GM19324 (cell line): ENCODE measurements around the gene DPYSL4.
"Not testable (repeated sequence)": the region's sequence is repeated elsewhere in the genome, so short reads cannot be mapped to it uniquely, and the experiment has no call there.

Experiments used
- ATAC-seq: cut with Tn5 transposase; IDR thresholded peaks from one replicate; pipeline ENCODE4 v1.9.1; 2021; ENCODE audit warnings: mild to moderate bottlenecking, moderate library complexity; ENCODE audit not compliant: unreplicated experiment, low FRiP score

The DPYSL4 gene

DNA sequence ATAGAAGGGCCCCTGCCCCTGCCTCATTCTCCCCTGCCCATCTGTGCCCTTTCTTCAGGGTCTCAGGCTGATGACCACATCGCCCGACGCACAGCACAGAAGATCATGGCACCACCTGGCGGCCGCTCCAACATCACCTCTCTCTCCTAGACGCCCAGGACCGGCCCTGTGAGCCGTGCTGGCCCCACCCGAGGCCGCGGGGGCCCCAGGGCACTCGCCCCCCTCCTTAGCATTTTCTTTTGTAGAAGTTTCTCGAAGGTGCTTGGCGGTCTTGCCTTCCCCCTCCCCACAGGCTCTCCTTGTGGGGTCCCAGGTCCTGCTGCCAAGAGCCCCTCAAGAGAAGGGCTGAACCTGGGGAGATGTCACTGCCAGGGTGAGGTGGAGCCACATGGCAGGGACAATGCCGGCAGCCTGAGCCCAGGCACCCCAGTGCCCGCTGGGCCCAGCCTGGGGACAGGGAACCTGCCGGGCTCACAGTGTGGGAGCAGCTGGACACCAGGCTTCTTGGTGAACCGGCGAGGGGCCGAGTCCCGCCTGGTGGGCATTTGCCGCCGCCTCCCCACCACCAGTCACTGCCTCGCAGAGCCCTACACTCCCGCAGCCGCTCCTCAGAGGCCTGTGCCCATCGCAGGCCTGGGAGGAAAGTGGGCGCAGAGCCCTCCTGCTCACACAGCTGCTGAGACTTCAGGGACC, 18.2 kb downstream of the DPYSL4 start:
- ATAC-seq: no peak

DNA sequence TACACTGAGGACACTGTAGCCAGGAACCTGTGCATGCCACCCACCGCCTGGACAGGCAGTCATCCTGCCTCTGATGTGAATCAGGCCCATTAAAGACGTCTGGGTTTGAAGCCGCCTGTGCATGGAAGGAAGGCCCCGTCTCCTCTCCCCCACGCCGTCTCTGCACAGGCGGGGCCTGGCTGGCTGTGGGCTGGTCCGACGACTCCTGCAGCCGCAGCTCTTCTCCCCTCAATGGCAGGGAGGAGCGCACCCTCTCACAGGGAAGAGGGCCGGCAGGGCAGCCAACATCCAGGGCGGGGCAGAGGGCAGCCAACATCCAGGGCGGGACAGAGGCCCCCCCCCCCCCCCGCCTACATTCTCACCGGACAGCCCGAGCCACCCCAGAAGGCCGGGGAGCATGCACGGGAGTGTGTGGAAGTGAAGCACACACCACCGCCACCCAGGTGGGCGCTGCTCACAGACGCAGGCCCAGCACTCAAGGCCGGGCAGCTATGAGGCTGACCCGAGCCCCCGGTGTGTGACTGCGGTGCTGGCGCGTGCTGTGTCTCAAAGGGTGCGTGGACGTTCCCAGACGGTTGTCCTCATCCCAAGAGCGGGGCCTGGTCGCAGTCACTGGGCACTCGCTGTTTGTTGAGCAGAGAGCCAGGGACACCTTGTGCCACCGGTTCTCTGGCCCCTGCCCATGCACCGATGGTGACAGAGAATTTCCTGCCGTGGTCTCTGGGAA, 19.1 kb downstream of the DPYSL4 start:
- no peak for ATAC-seq

DNA sequence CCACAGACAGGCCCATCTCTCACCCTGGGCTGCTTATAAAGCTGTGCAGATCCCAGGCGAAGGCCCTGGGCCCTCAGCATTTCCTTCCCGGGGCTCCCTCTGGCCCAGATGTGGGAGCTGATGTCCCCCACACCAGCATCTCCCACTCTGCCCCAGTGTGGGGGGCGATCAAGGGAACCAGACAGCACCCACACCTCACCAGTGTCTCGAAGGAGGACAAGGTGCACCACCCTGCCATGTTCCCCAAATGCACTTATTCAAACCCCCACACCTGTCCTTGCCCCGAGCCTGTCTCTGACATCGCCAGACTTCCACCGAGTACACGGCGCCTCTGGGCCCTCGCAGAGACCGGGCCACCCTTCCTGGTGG, 19.6 kb downstream of the DPYSL4 start:
- ATAC-seq: no peak

DNA sequence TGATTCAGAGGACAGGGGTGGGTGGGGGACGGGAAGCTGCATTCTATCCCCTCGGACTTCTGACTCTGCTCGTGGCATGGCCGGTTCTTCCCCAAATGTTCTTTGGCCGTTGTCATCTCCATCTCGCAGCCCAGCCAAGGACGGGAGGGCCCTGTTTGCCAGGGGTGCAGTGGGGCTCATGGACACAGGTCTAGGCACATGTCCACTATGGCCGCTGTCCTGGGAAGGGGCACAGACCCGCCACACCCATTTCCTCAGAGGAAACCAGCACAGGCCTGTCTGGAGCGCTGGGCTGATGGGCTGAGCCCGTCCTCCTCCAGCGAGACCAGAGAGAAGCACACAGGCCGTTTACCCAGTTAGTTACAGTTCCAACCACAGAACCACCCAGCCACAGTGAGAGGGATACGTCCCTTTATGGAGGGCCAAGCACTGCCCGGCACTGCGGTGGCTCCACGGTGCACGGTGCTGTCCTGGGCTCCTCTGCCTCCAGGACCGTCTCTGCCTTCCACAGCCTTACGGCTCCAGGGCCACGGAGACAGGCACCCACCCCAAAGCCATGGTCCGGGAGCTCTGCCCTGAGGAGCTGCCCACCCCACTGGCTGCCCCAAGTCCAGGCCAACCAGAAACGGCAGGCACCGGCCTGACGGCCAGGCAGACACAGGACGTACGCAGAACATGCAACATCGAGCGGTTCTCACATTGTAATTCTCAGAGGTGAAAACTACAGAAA, 20.2 kb downstream of the DPYSL4 start:
- ATAC-seq: no peak

DNA sequence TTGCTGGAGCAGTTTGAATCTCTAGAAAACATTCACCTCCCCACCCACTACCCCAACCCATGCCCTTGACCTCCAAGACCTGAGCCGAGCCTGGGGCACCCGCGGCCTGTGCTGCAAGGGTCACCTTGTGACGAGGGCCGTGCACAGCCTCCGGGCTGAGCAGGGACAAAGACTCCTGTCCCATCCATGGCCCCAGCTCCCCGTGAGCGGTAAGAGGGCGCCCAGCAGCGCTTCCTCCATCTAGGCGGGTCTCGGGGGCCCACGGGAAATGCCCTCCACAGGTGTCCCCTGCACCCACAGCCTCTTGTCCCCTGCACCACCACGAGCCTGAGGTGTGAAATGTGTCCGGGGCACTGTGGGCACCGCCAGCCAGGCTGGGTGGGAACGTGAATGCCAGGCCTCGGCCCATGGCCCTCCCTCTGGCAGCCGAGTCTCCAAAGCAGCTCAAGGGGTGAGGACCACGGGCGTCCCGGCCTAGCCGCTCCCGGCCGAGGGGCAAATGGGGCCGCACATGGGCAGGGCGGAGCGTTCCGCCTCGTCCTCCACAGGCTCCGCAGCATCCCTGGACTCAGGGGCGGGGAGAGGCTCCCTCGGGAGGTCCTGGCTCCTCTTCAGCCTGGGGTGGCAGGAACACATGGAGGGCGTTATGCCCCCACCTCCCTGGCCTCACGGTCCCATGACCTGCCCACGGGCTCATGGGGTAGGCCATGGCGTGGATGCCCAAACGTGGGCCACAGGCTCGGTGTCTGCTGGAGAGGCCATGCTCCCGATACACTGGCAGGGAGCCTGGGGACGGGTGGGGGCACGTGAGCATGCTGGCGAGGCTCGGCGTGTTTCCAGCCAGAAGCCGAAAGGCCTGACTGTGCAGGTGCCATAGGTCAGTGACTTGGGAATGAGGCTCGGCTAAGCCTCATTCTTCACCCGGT, 21.1 kb downstream of the DPYSL4 start:
- no peak for ATAC-seq

DNA sequence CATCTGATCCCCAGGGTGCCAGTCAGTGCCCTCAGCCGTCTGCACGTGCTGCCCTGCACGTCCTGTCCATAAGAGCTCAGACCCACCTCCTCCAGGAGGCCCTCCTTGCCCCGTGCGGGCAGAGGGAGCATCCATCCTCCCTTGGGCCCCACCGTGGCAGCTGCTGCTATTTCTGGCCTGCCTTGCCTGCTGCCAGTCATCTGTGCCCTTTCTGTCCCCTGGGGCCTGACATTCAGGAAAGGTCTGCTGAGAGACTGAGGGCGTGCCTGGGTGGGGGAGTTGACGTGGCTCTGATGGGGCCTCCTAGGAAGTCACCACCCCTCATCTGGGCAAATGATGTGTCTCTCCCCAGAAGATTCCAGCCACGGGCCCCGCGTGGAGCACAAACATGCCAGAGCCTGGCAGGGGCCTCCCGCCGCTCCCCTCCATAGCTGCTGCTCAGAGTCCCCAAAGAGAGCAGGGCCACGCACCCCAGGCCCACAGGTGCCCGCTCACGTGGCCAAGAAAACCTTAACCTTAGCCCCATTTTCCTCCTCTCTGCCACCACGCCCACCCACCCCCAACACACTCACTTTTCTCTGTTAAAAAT, 21.8 kb downstream of the DPYSL4 start:
- no peak for ATAC-seq

DNA sequence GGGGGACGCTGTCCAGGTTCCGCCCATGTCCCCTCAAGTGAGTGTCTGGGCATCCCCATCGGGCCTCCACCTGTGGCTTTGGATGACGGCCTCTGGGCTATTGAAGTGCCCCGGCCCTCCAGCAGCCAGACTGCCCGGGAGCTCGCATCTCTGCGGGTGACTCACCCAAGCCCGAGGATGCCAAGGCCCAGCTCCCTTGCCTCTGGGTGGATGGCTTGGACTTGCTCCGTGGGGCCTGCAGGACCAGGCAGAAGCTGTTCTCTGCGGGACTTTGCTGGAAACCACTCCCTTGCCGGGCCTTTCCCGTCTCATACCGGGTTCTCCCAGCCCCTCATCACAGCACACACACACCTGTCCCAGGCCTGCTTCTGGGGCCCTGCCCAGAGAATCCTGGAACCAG, 22.4 kb downstream of the DPYSL4 start:
- no peak for ATAC-seq

DNA sequence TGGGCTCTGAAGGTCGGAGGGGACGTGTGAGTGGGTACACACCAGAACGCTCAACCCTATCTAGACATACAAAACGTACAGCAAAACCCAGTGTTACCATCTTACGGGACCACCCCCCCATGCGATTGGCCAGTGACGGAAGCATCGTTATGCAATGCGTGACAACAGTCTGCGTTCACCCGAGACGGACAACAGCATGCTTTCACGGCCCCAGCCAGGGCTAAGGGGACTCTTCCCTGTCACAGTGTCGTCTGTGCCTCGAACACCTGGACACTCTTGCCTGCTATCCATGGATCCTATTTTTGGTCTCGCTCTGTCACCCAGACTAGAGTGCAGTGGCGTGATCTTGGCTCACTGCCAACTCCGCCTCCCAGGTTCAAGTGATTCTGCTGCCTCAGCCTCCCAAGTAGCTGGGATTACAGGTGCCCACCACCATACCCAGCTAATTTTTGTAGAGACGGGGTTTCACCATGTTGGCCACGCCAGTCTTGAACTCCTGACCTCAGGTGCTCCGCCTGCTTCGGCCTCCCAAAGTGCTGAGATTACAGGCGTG, 23.3 kb downstream of the DPYSL4 start:
- no peak for ATAC-seq

DNA sequence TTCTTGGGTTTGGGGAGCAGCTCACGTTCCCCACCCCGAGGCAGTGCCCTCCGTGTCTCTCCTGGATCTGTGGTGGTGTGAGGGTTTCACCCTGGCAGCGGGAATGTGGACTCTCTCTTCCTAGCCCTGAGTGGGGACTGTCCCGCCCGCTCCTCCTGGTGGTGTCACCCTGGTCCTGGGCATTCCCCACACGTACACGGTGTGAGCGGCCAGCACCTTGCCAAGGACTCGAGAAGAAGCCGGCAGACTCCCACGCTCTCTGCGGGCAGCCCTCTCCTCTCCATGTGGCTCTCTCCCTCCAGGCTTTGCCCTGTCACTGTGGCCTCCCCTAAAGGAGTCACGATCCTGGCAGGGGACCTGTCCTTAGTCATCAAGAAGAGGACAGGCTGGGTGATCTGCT, 24.0 kb downstream of the DPYSL4 start:
- no peak for ATAC-seq

DNA sequence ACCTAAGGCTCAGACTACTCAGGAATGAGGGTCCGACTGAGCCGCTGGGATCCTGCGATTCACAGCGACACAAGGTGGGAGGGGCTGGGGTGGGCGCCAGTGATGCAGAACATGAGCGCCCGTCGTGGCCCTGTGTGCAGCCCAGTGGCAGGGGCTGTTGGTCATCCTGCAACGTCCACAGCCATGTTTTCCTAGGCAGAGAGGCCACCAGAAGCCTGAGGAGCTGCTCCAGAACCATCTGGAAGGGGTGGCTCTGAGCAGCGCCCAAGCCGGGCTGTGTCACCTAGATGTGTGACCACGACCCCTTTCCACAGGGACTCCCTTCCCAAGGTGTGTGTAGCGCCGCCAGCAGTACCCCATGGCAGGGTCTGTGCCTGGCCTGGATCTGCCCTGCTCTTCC, 24.5 kb downstream of the DPYSL4 start:
- ATAC-seq: no peak

DNA sequence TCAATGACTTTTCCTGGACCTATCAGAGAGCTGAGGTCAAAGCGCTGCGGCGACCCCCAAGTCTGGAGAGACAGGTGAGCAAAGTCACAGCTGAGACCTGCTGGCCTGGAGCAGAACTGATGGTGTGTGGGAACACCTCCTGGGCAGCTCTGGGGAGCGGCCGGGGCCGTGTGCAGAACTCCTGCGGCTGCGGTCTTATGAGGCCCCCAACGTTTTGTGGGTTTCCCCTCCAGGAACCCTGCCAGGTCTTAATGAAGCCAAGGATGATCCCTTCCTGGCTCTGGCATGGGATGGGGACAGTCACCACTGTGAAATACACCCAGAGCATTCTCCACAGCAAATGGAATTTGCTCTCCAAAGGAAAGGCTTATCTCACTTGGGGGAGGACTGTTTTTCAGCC, 26.1 kb downstream of the DPYSL4 start:
- no peak for ATAC-seq

DNA sequence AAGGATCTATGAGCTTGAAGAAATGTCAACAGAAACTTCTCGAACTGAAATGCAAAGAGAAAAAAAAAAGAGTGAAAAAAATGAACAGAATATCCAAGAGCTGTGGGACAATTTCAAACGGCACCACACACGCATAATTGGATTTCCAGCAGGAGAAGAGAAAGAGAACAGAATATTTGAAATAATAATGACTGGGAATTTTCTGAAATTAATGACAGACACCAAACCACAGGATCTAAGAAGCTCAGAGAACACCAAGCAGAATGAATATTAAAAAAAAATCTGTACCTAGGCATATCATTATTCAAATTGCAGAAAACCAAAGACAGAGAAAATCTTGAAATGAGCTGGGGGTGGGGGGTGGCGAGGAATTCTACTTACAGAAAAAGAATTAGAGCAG, 27.2 kb downstream of the DPYSL4 start:
- no peak for ATAC-seq

DNA sequence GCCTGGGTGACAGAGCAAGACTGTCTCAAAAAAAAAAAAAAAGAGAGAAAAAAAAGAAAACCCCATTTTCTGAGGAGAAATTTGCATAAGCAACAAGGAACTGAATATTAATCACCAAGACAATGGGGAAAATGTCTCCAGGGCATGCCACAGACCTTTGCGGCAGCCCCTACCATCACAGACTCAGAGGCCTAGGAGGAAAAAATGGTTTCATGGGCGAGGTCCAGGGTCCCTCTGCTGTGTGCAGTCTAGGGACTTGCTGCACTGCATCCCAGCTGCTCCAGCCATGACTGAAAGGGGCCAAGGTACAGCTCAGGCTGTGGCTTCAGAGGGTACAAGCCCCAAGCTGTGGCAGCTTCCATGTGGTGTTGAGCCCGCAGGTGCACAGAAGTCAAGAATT, 29.7 kb downstream of the DPYSL4 start:
- ATAC-seq: not testable (repeated sequence)

DNA sequence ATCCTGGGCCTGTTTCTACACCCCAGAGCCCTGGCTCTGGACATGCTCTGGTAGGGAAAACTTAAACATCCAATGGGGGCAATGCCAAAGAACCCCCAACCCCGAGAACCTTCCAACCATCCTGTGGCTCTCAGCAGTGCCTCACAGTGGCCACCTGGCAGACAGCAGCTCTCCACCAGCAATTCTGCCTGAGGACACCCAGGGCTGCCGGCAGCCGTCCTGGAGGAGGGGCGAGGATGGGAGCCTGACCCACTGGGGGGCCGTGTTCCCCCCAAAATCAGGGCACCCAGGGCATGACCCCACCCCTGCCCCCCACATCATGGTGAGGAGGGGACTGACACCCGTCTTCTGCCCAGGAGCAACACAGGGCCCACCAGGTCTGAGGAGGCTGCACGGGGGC, 32.7 kb downstream of the DPYSL4 start:
- ATAC-seq: no peak

DNA sequence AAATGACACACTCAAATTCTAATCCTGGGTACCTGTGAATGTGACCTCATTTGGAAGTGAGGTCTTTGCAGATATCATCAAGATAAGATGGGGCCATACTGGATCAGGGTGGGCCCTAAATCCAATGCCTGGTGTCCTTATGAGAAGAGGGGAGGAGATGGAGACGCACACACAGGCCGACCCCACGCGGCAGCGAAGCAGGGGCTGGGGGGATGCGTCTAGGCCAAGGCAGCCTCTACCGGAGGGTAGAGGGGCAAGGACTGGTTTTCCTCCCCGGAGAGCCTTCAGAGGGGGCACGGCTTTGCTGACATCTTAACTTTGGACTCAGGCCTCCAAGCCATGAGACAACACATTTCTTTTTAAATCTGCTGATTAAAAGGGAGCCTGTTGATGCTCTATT, 33.3 kb downstream of the DPYSL4 start:
- no peak for ATAC-seq

DNA sequence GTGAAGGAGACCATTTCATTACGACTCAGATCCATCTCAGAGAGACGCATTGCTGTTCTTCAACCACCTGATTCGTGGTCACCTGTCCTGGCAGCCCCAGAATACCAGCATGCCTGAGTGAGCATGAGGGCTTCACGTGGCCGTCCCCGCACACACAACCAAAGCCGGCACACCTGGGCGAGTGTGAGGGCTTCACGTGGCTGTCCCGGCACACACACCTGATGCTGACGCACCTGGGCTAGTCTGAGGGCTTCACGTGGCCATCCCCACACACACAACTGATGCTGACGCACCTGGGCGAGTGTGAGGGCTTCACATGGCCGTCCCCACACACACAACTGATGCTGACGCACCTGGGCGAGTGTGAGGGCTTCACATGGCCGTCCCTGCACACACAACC, 34.2 kb downstream of the DPYSL4 start:
- ATAC-seq: not testable (repeated sequence)

DNA sequence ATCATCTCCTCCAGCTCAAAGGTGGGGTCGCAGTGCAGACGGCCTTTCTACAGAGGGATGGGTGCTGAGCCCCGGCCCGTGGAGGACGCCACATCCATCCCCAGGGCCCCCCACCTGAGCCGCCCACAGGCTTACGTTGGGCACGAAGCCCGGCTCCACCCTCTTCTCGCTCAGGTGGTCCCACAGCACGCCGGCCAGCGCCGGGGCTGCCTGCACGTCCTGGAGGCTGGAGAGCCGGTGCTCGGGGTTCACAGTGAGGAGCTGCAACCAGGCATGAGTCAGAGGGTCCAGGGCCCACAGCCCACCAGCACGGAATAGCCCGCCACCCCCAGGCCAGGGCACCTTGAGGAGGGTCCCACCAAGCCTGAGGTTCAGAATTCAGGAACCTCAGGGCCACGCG, 36.0 kb downstream of the DPYSL4 start:
- no peak for ATAC-seq

DNA sequence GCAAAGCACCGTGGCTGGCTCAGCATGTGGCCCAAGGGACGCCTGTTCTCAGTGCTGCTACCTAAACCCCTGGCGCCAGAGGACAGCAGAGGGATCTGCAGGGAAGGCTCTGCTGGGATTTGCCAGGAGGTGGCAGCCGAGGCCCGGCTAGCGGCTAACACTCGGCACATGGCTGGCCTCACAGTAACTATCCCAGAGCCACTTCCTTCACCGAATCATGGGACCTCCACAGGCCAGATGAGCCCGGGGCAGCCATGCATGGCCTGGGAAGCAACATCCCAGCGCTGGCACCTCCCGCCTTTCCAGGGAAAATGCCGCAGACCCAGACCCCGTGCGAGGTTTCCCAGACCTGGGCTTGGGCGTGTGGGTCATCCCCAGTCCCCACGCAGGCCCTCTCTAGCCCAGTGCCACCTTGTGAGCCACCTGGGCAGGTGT, 36.4 kb downstream of the DPYSL4 start:
- ATAC-seq: no peak

DNA sequence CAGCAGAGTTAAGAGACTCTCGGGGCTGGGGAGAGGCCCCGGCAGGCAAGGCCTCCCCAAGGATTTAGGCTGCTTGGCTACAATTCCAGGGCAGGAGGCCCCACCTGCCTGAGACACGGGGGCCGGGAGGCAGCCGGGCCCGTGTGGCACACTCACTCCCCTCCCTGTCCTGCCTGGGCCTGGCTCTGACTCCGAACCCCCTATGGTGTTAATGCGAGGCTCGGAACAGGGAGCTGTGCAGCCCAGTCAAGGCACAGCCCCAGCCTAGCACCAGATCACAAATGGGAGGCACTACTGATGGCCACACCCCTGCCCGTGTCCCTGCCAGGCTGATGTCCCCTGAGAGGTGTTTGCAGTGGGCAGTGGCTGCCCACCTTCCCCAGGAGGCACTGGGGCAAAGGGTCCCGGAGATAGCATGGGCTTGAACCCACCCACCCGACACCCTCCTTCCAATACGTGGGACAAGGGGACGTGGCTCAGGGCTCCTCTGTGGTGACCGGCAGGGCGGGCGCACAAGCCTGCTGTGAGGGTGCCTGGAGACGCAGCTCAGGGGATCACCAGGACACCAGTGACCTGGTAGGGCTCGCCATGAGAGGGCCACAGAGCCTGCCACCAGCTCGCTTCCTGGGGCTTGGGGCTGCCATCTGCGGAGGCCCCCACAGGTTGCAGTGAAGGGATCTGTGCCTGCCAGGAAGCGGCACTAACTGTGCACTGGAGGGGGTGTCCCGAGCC, 37.0 kb downstream of the DPYSL4 start:
- no peak for ATAC-seq
